ENCODE data around the gene PUDP.
"Not testable (repeated sequence)": the region's sequence is repeated elsewhere in the genome, so short reads cannot be mapped to it uniquely, and the experiment has no call there.

Gene PUDP

DNA sequence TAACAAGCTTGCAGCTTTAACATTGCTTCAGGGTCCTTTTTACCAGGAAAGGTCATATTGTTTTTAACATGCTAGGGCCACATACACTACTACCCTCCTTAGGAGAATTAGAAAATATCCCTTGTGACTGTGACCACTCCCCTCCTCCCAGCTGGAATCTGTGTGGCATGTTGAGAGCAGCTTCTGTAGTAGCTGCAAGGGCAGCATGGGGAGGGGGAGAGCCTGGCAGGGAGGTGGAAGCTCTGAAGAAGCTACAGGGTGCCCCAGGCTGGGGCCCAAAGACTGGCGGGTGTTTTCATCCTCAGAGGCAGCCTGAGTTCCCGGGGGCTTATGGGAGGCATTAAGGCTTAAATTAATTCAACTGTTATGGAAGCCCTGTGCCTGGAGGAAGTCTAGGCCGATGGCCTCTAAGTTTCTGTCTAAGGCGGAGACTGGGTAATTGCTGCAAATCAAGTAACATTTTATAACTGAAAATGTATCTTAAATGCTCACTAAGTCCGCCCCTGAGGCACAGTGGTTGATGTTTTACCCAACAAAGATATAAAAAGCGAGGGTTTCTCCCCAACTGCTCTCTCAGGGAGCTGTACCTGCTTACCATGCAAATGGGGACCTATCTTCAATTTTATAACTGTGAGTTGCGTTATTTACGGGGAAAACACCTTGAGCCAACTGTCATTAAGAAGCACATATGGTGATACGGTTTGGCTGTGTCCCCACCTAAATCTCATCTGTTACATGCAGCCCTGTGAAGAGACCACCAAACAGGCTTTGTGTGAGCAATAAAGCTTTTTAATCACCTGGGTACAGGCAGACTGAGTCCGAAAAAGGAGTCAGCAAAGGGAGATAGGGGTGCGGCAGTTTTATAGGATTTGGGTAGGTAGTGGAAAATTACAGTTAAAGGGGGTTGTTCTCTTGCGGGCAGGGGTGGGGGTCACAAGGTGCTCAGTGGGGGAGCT, 37.8 kb downstream of the PUDP start:
- peak overlapping the region; percentile 74 to 83 for H3K4me3 Mint-ChIP-seq
- peak; percentile 77 to 82 for ATAC-seq (replicated peaks)
- H3K9me3 Mint-ChIP-seq = no peaks in the 10 kb centered on the region

DNA sequence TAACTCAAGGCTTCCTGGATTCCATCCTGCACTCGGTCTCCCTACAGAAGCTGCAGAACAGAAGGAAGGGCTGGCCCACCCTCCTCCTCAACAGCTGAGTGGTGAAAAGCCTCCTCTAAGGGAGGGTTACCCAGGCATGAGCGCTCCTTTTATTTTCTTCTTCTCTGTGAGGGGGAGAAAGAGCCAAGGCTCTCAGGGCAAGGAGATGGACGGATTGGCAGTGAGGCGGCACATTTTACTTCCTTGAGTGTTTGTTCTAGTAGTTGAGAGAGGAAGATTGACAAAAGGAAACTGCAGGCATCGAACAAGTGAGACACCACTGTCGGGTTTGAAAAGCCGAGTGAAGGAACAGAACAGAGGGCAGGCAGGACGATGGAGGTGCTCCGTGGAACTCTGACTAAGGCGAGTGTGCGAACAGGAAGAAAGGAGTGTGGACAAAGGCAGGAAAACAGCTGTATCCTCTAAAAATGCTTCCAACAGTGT, 38.9 kb downstream of the PUDP start:
- ATAC-seq (replicated peaks) = no peak
- H3K36me3 Mint-ChIP-seq = peaks cover 5 to 30% of the 10 kb centered on the region in 2 donors
- H3K4me3 Mint-ChIP-seq = peak overlapping the region; percentile 83 to 88
- peaks cover 27 to 31% of the 10 kb centered on the region in 2 donors for H3K4me1 Mint-ChIP-seq
- H3K27me3 Mint-ChIP-seq = no peaks in the 10 kb centered on the region
- DNase-seq = no peak
- no peaks in the 10 kb centered on the region for H3K9me3 Mint-ChIP-seq
- peak overlapping the region; percentile 90 for H3K27ac Mint-ChIP-seq

More for the DNA sequence above, 37.8 kb downstream of the PUDP start:
- Mint-ChIP-seq H3K36me3 (peaks cover 9 to 29% of the 10 kb centered on the region in 2 donors), H3K4me1 (peaks cover 30 to 31% of the 10 kb centered on the region in 2 donors), H3K27me3 (no peaks in the 10 kb centered on the region), H3K27ac (peak overlapping the region; percentile 93)
- DNase-seq = no peak

DNA sequence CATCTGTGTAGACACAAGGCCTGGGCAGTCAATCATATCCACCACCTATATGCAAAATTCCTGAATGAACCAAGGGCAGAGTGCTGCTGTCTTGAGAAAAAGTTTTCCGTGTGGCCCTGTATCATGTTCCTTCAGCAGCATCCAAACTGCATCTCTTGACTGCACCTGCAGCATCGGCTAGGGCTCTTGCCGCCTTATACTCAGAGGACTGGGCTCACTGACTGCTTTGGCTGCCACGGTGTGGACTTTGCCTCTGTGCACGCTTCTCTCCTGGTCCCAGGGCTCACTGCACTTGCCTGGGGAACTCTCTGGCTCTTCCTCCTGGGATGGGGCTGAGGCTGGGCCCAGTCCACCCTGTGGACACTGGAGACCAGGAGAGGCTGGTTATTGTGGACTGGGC, 39.9 kb downstream of the PUDP start:
- Mint-ChIP-seq H3K9me3 (no peaks in the 10 kb centered on the region), H3K27me3 (no peaks in the 10 kb centered on the region), H3K27ac (no peak overlapping the region), H3K4me1 (peaks cover 24 to 31% of the 10 kb centered on the region in 2 donors), H3K4me3 (no peak overlapping the region), H3K36me3 (peaks cover 8 to 30% of the 10 kb centered on the region in 2 donors)
- ATAC-seq (replicated peaks) (no peak), DNase-seq (no peak)

DNA sequence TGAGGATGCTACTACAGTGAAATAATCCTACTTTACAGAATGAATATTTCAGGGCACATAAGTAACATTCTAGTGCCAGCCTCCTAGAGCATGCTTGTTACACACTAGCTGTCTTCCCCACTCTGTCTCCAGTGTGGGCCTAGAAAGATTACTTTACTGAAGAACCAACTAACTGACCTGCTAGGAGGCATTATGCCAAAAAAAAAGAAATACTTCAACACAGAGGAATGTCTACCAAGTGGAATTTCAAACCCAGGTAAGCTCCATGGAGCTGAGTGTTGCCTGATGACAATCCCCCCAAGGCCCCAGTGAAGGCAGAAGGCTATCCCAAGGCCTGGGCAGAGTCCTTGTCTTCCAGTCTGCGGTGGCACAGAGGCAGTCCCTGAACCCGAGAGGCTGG, 41.3 kb downstream of the PUDP start:
- ATAC-seq (replicated peaks) = no peak
- Mint-ChIP-seq H3K36me3 (peaks cover 8 to 39% of the 10 kb centered on the region in 2 donors), H3K27ac (no peak overlapping the region), H3K27me3 (no peaks in the 10 kb centered on the region), H3K4me3 (no peak overlapping the region), H3K9me3 (peaks cover 0 to 5% of the 10 kb centered on the region in 2 donors), H3K4me1 (peaks cover 27 to 42% of the 10 kb centered on the region in 2 donors)
- no peak for DNase-seq

DNA sequence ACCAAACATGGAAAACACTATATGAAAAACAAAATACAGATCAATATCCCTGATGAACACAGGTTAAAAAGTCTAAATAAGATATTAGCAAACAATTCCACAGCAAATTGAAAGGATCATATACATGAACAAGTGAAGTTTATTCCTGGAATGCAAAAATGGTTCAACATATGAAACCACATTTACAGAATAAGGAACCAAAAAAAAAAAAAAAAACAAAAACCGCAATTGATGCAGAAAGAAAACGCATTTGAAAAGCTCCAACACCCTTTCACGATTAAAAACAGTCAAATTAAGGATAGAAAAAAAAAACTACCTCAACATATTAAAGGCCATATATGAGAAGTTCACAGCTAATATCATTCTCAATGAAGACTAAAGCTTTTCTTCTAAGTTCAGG, 45.8 kb downstream of the PUDP start:
- Mint-ChIP-seq H3K9me3 (peaks cover 0 to 5% of the 10 kb centered on the region in 2 donors), H3K36me3 (peaks cover 11 to 49% of the 10 kb centered on the region in 2 donors)
- ATAC-seq (replicated peaks) = no peak

DNA sequence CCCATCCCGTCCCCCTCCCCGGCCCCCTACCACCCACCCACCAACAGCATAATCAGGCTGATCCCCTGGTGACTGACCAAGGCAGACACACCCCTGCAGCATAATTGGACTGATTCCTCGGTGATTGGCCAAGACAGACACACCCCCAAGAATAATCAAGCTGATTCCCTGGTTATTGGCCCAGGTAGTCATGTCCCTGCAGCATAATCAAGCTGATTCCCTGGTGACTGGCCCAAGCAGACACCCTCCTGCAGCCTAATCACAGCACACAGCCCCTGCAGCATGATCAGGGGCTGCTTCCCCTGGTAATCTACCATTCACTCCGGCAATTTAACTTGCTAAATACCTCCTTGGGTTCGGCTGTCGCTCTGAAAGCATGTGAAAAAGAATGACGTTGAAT, 47.9 kb downstream of the PUDP start:
- no peak for DNase-seq
- no peak overlapping the region for H3K4me3 Mint-ChIP-seq
- no peaks in the 10 kb centered on the region for H3K27me3 Mint-ChIP-seq
- H3K9me3 Mint-ChIP-seq = peaks cover 0 to 5% of the 10 kb centered on the region in 2 donors
- no peak for ATAC-seq (replicated peaks)
- no peak overlapping the region for H3K27ac Mint-ChIP-seq
- peaks cover 15 to 66% of the 10 kb centered on the region in 2 donors for H3K36me3 Mint-ChIP-seq
- peaks cover 11 to 16% of the 10 kb centered on the region in 2 donors for H3K4me1 Mint-ChIP-seq

More for the DNA sequence above, 45.8 kb downstream of the PUDP start:
- no peaks in the 10 kb centered on the region for H3K27me3 Mint-ChIP-seq
- no peak overlapping the region for H3K4me3 Mint-ChIP-seq
- DNase-seq = no peak
- peaks cover 8 to 16% of the 10 kb centered on the region in 2 donors for H3K4me1 Mint-ChIP-seq
- H3K27ac Mint-ChIP-seq = no peak overlapping the region

DNA sequence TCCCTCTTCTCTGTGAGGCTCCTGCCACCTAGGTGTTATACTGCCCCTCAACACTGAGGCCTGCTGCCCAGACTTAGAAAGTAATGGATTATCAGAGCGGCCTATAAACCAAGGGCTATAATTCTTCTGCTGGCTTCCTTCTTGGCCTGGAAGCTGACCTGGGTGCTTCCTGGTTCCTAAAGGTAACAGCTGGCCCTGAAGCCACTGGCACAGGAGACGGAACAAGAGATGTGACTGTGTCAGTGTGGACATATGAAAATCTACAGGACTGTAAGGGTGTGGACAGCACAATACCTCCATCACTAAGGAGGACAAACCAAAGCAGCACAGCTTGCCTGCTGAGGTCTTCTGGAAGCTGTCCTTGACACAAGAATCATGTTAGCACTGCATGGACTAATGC, 52.3 kb downstream of the PUDP start:
- not testable (repeated sequence) for H3K9me3 Mint-ChIP-seq; DNase-seq; H3K27me3 Mint-ChIP-seq; H3K4me3 Mint-ChIP-seq; ATAC-seq (replicated peaks); H3K27ac Mint-ChIP-seq
- peaks cover 21 to 22% of the 10 kb centered on the region in 2 donors for H3K4me1 Mint-ChIP-seq
- H3K36me3 Mint-ChIP-seq = peaks cover 14 to 51% of the 10 kb centered on the region in 2 donors

DNA sequence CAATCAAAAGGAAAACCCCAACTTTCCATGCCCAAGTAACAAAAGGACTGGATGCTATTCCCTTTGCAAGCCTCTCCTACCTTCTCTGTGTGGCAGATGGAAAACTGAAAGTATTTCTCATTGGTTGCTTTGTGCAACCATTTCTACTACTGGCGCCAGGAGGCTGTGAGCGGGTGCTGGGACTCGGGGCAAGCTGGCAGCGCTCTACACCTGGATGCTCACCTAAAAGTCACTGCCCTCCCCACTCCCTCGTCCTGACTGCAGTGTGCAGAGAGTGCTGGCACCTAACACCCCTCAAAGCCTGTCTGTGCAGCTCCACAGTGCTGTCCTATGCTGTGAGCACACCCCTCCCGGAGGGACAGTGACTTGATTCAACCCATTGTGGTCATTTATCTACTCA, 54.6 kb downstream of the PUDP start:
- ATAC-seq (replicated peaks) = no peak
- Mint-ChIP-seq H3K9me3 (no peaks in the 10 kb centered on the region), H3K27me3 (no peaks in the 10 kb centered on the region), H3K4me3 (no peak overlapping the region), H3K4me1 (peaks cover 30 to 36% of the 10 kb centered on the region in 2 donors), H3K36me3 (peaks cover 14 to 50% of the 10 kb centered on the region in 2 donors), H3K27ac (no peak overlapping the region)
- no peak for DNase-seq

DNA sequence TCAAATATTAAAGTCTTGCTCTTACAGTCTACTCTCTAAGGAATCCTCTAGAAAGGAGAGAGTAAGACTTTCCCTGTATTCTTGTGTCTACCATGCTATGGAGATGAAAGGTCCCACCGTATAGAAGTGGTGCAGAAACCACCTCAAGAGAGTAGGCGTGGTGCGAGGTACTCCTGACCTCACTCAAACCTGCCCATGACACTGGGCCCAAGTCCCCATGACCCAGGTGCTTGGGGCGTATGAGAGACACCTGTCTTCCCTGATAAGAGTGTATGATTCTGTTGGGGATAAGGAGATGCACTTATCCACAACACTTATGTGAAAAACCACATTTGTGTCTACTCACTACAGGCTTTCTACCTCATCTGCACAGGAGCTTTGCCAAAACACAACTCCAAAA, 55.4 kb downstream of the PUDP start:
- peak overlapping the region; percentile 7 for H3K27ac Mint-ChIP-seq

DNA sequence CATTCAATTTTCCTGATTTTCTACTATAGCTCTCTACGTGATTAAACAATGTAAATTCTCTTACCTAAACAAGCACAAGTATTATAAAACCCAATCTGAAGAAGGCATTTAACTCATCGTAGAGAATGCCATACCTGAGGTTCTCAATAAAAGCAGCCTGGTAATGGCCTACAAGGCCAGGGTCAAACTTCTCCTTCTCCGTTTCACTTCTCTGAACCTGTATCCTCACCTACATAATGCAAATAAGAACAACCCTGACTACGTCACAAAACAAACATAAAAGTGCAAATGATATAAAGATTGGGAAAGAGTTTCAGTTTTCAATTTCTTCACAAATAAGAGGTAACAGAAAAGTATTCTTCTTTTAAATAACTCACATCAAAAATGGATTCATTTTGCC, 56.0 kb downstream of the PUDP start:
- no peak overlapping the region for H3K27ac Mint-ChIP-seq
- no peaks in the 10 kb centered on the region for H3K27me3 Mint-ChIP-seq
- no peaks in the 10 kb centered on the region for H3K9me3 Mint-ChIP-seq
- ATAC-seq (replicated peaks) (peak; percentile 36 to 66), DNase-seq (no peak)
- H3K36me3 Mint-ChIP-seq = peaks cover 7 to 36% of the 10 kb centered on the region in 2 donors
- peaks cover 35 to 37% of the 10 kb centered on the region in 2 donors for H3K4me1 Mint-ChIP-seq
- no peak overlapping the region for H3K4me3 Mint-ChIP-seq

More for the DNA sequence above, 55.4 kb downstream of the PUDP start:
- no peaks in the 10 kb centered on the region for H3K27me3 Mint-ChIP-seq
- H3K4me3 Mint-ChIP-seq = no peak overlapping the region
- no peak for ATAC-seq (replicated peaks)
- peaks cover 12 to 43% of the 10 kb centered on the region in 2 donors for H3K36me3 Mint-ChIP-seq
- no peak for DNase-seq
- peaks cover 32 to 38% of the 10 kb centered on the region in 2 donors for H3K4me1 Mint-ChIP-seq
- no peaks in the 10 kb centered on the region for H3K9me3 Mint-ChIP-seq

DNA sequence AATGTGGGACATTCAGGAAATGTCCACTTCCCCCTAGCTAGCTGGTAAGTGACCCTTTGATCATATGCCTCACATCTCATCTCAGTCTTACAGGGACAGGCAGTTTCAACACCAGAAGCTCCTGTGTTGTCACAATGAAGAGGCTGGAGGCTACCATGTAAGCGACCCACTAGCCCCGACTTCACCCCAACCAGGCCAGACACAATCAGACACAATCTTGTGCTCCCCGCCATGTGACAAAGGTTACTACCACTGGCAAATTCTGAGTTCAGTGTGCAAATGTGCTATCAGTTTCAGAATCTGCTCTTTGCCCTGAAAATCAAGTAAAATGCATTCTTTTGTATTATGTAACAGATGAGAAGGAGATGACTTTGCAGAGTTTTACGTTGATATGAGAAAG, 57.3 kb downstream of the PUDP start:
- peaks cover 7 to 28% of the 10 kb centered on the region in 2 donors for H3K36me3 Mint-ChIP-seq
- no peak for DNase-seq
- H3K9me3 Mint-ChIP-seq = no peaks in the 10 kb centered on the region
- ATAC-seq (replicated peaks) = no peak
- no peak overlapping the region for H3K4me3 Mint-ChIP-seq
- peaks cover 42 to 50% of the 10 kb centered on the region in 2 donors for H3K4me1 Mint-ChIP-seq
- no peak overlapping the region for H3K27ac Mint-ChIP-seq
- no peaks in the 10 kb centered on the region for H3K27me3 Mint-ChIP-seq

DNA sequence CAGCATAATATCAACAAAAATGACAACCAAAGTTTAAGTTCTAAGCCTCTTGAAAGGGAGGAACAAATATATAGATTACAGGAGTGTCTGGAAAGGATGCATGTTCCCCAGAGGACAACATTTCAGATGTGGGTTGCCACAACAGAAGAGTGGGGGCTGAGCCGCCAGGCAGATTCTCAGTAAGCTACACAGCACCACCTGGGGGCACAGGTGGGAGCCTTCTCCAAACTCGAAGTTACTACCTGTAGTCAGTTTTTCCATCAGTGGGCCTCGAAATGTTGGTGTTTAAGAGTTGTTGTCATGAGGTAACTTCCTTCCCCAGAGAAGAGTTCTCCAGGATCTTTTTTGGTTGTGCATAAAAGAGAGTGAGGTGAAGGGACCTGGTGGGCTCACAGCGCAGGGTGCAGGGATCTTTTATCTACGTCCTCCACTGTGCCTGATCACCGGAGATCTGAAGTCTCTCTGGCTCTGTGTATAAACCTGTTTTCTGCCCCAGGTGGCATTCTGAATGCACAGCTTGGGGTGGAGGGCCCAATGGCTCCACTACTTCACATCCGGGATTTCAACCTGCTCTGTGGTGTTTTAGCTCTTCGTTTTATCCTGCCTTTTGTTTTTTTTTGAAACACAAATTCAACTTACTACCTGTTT, 58.9 kb downstream of the PUDP start:
- Mint-ChIP-seq H3K27me3 (no peaks in the 10 kb centered on the region), H3K4me3 (no peak overlapping the region), H3K27ac (no peak overlapping the region), H3K9me3 (no peaks in the 10 kb centered on the region), H3K4me1 (peaks cover 52 to 63% of the 10 kb centered on the region in 2 donors), H3K36me3 (peaks cover 3 to 19% of the 10 kb centered on the region in 2 donors)
- DNase-seq (no peak), ATAC-seq (replicated peaks) (peak; percentile 24 to 39)

DNA sequence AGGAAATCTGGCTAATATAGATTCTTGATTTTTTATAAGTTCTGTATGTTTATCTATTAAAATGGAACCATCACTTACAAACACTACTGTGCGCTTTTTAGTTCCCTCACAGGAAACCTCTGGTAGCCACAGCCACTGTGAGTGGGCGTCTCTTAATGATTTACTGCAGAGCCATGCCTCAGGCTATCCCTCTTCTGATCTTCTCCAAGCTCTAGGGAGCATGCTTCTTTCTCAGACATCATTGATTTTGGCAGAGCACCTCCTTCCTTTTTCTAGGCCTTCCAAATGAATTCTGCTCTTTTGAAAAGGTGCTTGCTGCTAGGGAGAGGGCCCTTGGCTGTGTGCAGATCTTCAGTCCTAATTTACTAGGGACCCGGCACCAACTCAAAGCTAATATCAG, 61.6 kb downstream of the PUDP start:
- no peak for DNase-seq
- Mint-ChIP-seq H3K36me3 (peaks cover 5 to 19% of the 10 kb centered on the region in 2 donors), H3K4me3 (peak overlapping the region in 1 of 2 donors; percentile 28), H3K4me1 (peaks cover 54 to 69% of the 10 kb centered on the region in 2 donors), H3K27me3 (no peaks in the 10 kb centered on the region), H3K9me3 (no peaks in the 10 kb centered on the region), H3K27ac (no peak overlapping the region)
- peak in 1 of 2 donors; percentile 28 for ATAC-seq (replicated peaks)

DNA sequence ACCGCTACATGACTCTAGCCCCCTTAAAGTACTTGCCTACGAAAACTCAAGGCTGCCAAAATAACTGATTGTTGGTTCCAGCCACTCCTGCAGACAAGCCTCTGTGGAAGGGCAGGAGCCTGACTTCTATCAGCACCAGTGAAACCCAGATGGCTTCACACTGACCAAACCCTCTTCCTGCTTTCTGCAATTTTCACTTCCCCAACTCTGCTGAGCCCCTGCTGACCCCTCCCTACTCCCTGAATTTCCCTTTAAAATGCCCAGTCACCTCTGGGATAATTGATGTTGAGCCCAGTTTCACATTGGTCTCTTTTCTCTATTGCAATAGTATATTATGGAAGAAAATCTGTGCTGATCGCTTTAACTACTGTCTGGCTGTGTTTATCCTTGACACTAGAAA, 62.1 kb downstream of the PUDP start:
- H3K9me3 Mint-ChIP-seq = no peaks in the 10 kb centered on the region
- no peak for ATAC-seq (replicated peaks)
- H3K27ac Mint-ChIP-seq = no peak overlapping the region
- H3K4me3 Mint-ChIP-seq = peak overlapping the region in 1 of 2 donors; percentile 14
- peaks cover 5 to 20% of the 10 kb centered on the region in 2 donors for H3K36me3 Mint-ChIP-seq
- H3K4me1 Mint-ChIP-seq = peaks cover 54 to 69% of the 10 kb centered on the region in 2 donors
- DNase-seq = no peak
- no peaks in the 10 kb centered on the region for H3K27me3 Mint-ChIP-seq

Measured in stimulated activated naive B cell treated with anti-CD40 and anti-IgM and Interleukin-4, amounts not matched to agents 10 μg/mL and 1 μg/mL and 100 μg/mL, for 72 hours (primary cell).